KG1 (cell line): ENCODE data around the gene ARPC4.
"Not testable (repeated sequence)": the region's sequence is repeated elsewhere in the genome, so short reads cannot be mapped to it uniquely, and the experiment has no call there.

Source experiments
- DNase-seq: peaks from one replicate; lab custom pipeline; 2025; lab: John Stamatoyannopoulos, UW

ARPC4 gene

DNA sequence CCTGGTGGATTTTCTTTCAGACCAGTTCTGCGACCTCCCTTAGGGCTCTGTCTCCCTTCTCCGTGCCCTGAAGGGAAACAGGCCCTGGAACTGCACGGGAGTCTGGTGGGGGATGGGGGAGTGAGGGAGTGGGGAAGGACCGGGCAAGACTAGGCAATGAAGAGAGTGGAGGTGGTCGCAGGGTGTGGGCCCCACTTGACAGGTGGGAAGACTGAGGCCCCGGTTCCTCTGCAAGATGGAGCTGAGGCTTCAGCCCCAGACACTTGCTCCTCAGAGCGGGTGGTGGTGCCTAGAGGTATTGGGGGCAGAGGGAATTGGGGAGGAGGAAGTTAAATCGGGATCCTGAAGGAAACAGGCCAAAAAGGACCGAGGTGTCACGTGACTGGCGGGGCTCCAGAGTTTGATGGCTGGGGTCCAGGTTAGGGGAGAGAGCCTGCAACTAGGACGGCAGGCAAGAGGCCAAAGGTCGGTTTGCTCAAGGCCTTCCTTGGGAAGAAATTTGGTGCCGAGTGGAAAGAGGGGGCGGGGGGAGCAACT, 22.5 kb upstream of the ARPC4 start:
- no peak for DNase-seq

GRCh38 chr3:9771007-9771406, 21.9 kb upstream of the ARPC4 start:
- DNase-seq = not testable (repeated sequence)

DNA sequence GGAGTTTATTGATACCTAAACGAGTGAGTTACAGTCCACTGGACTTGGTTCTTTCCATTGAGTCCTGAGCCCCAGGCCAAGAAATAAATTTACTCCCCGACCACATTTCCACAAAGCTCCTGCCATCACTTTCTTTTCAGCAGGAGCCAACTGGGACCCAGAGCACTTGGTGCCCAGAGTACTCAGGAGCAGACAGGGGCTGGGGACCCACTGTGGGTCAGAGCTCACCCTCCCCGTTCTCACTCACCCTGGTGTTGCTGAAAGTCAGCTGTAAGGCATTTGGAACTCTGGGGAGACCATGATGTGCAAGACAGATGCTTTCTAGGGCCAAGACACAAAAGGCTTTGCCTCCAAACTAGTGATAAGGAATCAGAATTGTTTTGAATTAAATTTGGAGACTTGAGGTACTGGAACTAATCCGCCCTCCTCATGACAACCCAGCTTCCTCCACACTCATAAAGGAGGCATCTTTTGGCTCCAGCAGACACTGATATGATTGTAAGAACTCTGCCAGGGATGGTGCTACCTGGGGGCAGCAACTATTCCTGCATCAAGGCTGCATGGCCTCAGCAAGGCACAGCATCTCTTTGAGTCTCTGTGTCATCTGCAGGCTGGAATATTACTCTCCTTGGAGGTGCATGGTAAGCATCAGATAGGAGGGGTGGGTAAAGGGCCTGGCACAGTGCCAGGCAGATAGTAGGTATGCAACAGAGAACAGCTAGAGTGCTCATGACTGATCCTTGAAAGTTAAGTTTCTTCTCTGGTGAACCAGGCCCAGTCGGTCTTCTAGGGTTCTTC, 15.8 kb upstream of the ARPC4 start:
- no peak for DNase-seq

DNA sequence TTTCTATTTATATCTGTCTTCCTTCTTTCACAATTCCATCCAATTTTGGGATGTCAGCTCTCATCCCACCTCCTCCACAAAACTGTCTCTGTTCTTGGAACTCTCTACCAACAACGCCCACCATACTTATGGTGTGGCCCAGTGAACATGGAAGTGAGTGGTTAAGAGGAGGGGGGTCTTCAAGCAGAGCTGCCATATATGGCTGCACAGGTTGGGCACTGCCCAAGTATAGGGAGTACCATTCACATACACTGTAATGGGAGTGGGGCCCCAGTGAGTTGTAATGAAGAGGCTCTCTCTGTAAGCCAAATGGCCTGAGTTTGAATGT, 15.2 kb upstream of the ARPC4 start:
- no peak for DNase-seq

DNA sequence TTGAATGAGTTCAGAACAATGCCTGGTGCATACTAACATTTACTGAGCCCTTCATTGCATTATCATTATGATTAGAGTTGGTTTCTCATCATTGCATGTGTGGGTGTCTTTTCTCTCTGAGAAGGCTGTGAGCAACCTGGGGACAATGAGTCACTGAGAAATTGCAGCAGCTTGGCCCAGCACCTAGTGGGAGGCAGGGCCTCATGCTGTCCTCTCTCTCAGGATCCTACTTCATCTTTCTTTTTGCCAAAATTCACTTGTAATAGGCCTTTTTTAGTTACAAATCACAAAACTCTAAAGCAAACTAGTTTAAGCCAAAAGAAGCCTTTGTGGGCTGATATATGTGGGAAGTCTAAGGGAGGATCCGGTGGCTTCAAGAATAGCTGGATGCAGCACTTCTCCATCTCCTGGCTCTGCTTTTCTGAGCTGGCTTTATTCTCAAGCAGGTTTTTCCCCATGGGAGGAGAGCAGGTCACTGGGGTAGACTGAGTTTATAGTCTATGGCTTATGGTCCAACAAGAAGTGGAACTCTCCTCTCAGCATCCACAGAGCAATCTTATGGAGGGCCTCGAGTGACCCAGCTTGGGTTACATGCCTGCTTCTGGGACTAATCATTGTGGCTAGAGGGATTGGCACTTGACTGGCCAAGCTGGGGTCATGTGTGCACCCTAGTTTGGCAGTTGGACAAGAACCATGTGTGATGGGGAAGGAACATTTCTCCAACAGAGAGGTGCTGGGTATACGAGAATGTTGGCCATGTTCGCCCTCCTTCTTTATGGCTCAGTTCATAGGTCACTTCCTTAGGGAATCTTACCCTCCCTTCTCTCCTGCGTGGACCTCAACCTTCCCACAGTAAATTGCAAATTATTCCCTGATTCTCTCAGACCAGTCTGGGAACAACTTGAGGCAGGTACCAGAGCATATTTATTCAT, 14.5 kb upstream of the ARPC4 start:
- DNase-seq = no peak

DNA sequence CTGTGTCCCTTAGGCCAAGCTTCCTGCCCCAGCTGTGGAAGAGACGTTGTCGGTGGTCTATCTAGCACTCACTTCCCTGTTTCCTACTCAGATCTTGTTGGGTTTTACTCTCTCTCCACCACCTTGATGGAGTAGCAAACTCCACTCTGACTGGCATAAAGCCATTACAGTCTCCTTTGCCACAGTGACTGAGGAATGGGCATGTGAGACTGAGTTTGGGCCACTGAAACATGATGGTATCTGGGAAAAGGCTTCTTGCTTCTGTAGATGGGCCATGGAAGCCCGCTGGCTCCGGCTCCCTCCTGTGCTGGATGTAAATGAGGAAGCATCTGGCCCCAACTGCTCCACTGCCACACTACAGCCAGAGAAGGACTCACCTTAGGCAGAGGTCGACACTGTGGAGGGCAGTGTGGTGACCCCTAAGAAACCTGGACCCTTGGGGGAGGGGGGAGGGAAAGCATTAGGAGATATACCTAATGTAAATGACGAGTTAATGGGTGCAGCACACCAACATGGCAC, 13.7 kb upstream of the ARPC4 start:
- DNase-seq = no peak

DNA sequence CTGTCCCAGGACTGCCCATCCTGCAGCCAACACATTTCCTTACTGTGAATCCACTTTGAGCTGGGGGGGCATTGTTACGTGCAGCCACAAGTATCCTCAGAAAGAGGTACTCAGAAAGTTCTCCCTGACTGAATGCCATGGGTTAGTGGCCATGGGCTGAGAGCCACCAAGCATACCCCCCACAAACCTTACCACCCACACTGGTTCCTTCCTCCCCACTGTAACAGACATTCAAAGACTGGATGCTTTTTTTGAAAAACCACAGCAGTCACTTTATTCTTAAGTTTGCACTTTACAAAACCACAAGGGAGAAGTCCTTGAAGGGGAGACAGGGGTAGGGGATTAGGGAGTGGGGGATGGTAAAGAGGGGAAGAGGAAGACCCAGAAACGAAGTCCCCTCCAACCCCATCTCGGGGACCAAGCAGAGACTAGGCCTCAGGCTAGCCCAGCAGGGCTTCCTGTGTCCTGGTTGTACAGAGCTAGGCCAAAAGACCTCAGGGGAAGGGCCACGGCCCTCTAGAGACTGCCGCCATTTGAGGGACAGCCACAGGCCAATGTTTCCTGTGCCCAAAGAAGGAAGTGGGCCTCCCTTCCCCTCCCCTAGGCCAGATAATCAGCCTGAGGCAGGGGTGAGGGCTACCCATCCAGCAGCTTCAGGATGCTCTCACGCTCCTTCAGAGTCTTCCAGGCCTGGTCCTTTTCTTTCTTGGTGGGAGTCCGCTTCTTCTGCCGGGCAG, 13.0 kb upstream of the ARPC4 start:
- peak; percentile 97 for DNase-seq

GRCh38 chr3:9780458-9780812, 12.4 kb upstream of the ARPC4 start:
- no peak for DNase-seq

- no peak for DNase-seq
These were observed 12.0 kb upstream of the ARPC4 start for GRCh38 chr3:9780910-9781309.

DNA sequence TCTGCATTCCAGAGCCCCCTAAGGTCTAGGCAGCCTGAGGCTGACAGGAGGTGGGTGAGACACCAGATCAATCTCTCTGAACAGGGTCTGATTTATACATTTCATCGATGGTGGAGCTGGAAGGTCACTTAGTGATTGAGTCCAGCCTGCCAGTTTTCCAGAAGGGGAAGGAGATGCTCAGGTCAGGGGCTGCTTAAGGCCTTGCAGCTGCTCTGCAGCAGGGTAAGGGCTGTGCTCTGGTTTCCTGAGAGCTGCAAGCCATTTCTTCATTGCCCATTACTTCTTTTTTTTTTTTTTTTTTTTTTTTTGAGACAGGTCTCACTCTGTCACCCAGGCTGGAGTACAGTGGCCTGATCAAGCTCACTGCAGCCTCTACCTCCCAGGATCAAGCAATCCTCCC, 11.3 kb upstream of the ARPC4 start:
- no peak for DNase-seq

- no peak for DNase-seq
These were observed 10.8 kb upstream of the ARPC4 start for GRCh38 chr3:9781978-9782603.

DNA sequence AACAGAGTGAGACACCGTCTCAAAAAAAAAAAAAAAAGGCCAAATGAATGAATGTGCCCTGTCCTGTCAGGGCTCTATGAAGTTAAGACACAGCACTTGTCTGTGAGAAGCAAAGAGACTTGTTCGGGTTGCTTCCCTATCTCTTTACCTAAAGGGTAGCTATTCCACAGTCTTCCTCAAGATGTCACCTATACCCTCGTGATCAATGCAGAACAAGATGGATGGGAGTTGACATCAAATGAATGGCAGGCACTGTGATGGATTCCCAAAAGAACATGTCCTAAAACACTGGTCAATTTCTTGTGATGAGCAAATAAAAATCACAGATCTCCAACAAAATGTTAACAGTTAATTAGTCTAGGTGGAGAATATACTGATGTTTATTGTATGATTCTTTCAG, 10.1 kb upstream of the ARPC4 start:
- DNase-seq = no peak

DNA sequence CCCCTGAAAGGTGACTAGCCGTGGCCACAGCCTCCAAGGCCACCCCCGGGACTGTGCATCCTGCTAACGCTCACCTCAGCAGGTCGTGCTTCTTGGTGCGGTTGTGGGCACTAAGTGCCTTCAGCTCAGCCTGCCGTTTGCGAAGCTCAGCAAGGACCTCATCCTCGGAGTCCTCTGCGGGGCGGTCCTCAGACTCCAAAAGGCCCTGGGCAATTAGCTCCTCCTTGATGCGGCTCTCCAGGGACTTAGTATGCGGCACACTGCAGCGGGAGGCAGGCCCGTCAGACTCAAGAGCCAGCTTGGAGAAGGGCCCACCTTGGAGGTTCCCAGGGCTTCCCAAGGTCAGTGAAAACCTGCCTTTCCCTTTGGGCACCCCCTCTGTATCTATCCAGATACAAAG, 8.9 kb upstream of the ARPC4 start:
- no peak for DNase-seq

DNA sequence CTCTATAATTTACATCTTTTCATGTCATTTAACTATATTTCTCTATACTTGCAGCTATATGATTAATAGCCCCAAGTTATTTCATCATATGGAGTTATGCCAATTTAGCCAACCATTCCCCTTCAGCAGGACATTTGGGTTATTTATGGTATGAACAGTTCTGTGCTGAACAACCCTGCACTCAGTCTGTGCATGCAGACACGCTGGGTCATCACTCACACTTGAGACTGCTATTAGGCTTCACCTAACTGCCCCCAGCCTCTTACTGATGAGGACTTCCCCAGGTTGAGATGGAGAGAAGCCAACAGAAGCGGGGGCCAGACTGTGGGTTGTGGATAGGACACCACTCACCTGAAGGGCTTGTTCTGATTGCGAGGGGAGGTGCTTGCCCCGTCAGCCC, 7.9 kb upstream of the ARPC4 start:
- no peak for DNase-seq

DNA sequence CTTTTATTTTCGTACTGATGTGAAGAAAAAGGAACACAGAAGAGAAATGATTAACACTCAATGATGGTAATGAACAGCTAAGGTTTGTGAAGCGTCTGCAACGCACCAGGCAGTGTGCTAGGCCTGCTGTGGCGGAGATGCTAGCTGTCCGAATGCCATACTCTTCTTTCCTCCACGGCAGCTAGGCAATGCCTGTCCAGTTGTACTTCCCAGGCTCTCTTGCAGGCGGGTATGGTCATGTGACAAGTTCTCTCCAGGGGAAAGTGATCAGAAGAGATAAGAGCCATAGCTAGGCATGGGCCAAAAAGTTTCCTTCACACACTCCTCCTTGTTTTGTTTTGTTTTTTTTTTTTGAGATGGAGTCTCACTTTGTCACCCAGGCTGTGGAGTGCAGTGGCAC, 7.3 kb upstream of the ARPC4 start:
- DNase-seq = no peak

GRCh38 chr3:9786209-9786739, 6.6 kb upstream of the ARPC4 start:
- no peak for DNase-seq

- no peak for DNase-seq
These were observed 5.8 kb upstream of the ARPC4 start for GRCh38 chr3:9786825-9787669.

- no peak for DNase-seq
These were observed 5.2 kb upstream of the ARPC4 start for GRCh38 chr3:9787714-9788113.

GRCh38 chr3:9791127-9791526, 1.8 kb upstream of the ARPC4 start:
- DNase-seq = no peak

GRCh38 chr3:9791790-9792404, 985 bp upstream of the ARPC4 start:
- no peak for DNase-seq
